A172 (cell line): ENCODE results near the gene CD53. TPM values are rescaled to one million over a fixed set of nuclear protein-coding genes. Genes with fewer than 3 reads are reported as not detected.
"Not testable (repeated sequence)": the region's sequence is repeated elsewhere in the genome, so short reads cannot be mapped to it uniquely, and the experiment has no call there.

Experiments
- DNase-seq: peaks from one replicate; pipeline ENCODE4 v3.0.0-alpha.2; 2015; ENCODE audit warnings: low spot score
- total RNA-seq: library from RNA; depleted of rRNA; stranded (reverse); fragments of >200 nt; shearing (Covaris generic); gene quantifications from 2 replicates; pipeline ENCODE4 v1.2.3, GENCODE V29; 2014; rRNA removed

CD53 gene
- not detected in 2 replicates for total RNA-seq

GRCh38 chr1:110872745-110873720, at the start of gene CD53:
CD53 (plus strand) TSS chr1:110873148; CDS start chr1:110891409, 18,261 bp downstream.
- no peak for DNase-seq

GRCh38 chr1:110824192-110824591, 48.8 kb upstream of the CD53 start:
- DNase-seq: no peak

- DNase-seq: peak; percentile 40
These were observed 42.9 kb upstream of the CD53 start for GRCh38 chr1:110829955-110830553.

- not testable (repeated sequence) for DNase-seq
These were observed 39.2 kb upstream of the CD53 start for GRCh38 chr1:110833779-110834178.

- DNase-seq: no peak
These were observed 26.1 kb upstream of the CD53 start for GRCh38 chr1:110846861-110847260.

- DNase-seq: no peak
These were observed 22.8 kb upstream of the CD53 start for GRCh38 chr1:110850145-110850544.

- DNase-seq: no peak
These were observed 22.3 kb upstream of the CD53 start for GRCh38 chr1:110850627-110851026.

GRCh38 chr1:110853135-110853534, 19.8 kb upstream of the CD53 start:
- DNase-seq: no peak

GRCh38 chr1:110856410-110856809, 16.5 kb upstream of the CD53 start:
- no peak for DNase-seq

GRCh38 chr1:110857964-110858948, 14.7 kb upstream of the CD53 start:
- no peak for DNase-seq

GRCh38 chr1:110859062-110859461, 13.9 kb upstream of the CD53 start:
- DNase-seq: no peak

GRCh38 chr1:110860174-110860573, 12.8 kb upstream of the CD53 start:
- no peak for DNase-seq

- not testable (repeated sequence) for DNase-seq
These were observed 12.3 kb upstream of the CD53 start for GRCh38 chr1:110860620-110861019.

GRCh38 chr1:110861942-110862341, 11.0 kb upstream of the CD53 start:
- DNase-seq: not testable (repeated sequence)

GRCh38 chr1:110864287-110864686, 8.7 kb upstream of the CD53 start:
- DNase-seq: no peak

- DNase-seq: no peak
These were observed 2.1 kb upstream of the CD53 start for GRCh38 chr1:110870721-110871388.

- DNase-seq: no peak
These were observed 593 bp upstream of the CD53 start for GRCh38 chr1:110872366-110872744.

GRCh38 chr1:110873856-110874255, 908 bp downstream of the CD53 start:
- no peak for DNase-seq

GRCh38 chr1:110874324-110875215, 1.6 kb downstream of the CD53 start:
- DNase-seq: no peak

- no peak for DNase-seq
These were observed 2.3 kb downstream of the CD53 start for GRCh38 chr1:110875216-110875731.
